ENCODE data around the gene HNRNPH2. TPM values are rescaled to one million over a fixed set of nuclear protein-coding genes. Genes with fewer than 3 reads are reported as not detected.
A peak's percentile ranks its signal among the peaks of the same experiment; 100 is the strongest.

Gene HNRNPH2
- total and polyA plus RNA-seq, 10 of the 15 experiments (the other 5 are each of a cell fraction or from before 2014, with no cell fraction given) = 34.5 to 102 (median 61.4) TPM

- no peak for TF ChIP-seq JUNB (IDR thresholded peaks at IDR 0.05)
- TF ChIP-seq ASH2L (IDR thresholded peaks at IDR 0.05; ENCODE audit: borderline replicate concordance, low read depth) = no peak
- no peak for TF ChIP-seq FOXM1 (IDR thresholded peaks at IDR 0.05; ENCODE audit: low read depth, low read length)
- peak; percentile 55 for TF ChIP-seq IRF4 (IDR thresholded peaks at IDR 0.05; ENCODE audit: low read depth, low read length)
- no peak for TF ChIP-seq WRNIP1 (IDR thresholded peaks at IDR 0.05; ENCODE audit: borderline replicate concordance, low read depth, low read length)
- TF ChIP-seq DPF2 (IDR thresholded peaks at IDR 0.05) = no peak
- no peak for TF ChIP-seq EED (IDR thresholded peaks at IDR 0.05; ENCODE audit: low read depth)
- no peak for TF ChIP-seq RB1 (IDR thresholded peaks at IDR 0.05; ENCODE audit: borderline replicate concordance)
- TF ChIP-seq NFXL1 (IDR thresholded peaks at IDR 0.05; ENCODE audit: borderline replicate concordance) = no peak
- TF ChIP-seq HCFC1 (IDR thresholded peaks at IDR 0.05; ENCODE audit: low read length) = no peak
- TF ChIP-seq KDM1A (IDR thresholded peaks at IDR 0.05; ENCODE audit: borderline replicate concordance) = no peak
- TF ChIP-seq ATF3 (IDR thresholded peaks at IDR 0.05; ENCODE audit: borderline replicate concordance, extremely low read depth, low read depth, low read length) = no peak
- TF ChIP-seq CUX1 (IDR thresholded peaks at IDR 0.05; ENCODE audit: insufficient replicate concordance, low read depth, low read length) = no peak
- TF ChIP-seq USF1 (IDR thresholded peaks at IDR 0.05; ENCODE audit: borderline replicate concordance, extremely low read length, insufficient read depth, low read depth, low read length) = no peak
- TF ChIP-seq ZNF217 (IDR thresholded peaks at IDR 0.05) = no peak
- TF ChIP-seq PKNOX1 (IDR thresholded peaks at IDR 0.05) = no peak
- no peak for TF ChIP-seq CHD1 (IDR thresholded peaks at IDR 0.05; ENCODE audit: low read depth, low read length)
- peak; percentile 53 for TF ChIP-seq ZNF384 (IDR thresholded peaks at IDR 0.05; ENCODE audit: borderline replicate concordance, low read depth, low read length)
- no peak for TF ChIP-seq SKIL (IDR thresholded peaks at IDR 0.05; ENCODE audit: low read depth, poor library complexity, severe bottlenecking)
- TF ChIP-seq STAT1 (conservative IDR thresholded peaks at IDR 0.05) = peak; percentile 69; the same call in 1 of the 2 replicates
Measured at GRCh38 chrX:101385795-101386541, 22.1 kb upstream of the HNRNPH2 start, which contains the start of gene BTK (continued).
